HepG2 (cell line): ENCODE results near the gene KRTAP5-9. TPM values are rescaled to one million over a fixed set of nuclear protein-coding genes. Genes with fewer than 3 reads are reported as not detected.

Experiments used
- DMAP1 ChIP-seq: IDR thresholded peaks from 2 replicates; pipeline ENCODE4 v1.6.1; 2016
- FOXJ3 ChIP-seq: sonication (generic); formaldehyde crosslinking; IDR thresholded peaks from 2 replicates; pipeline ENCODE4 v1.4.0; 2020; ENCODE audit warnings: missing genetic modification reagents, mild to moderate bottlenecking, borderline replicate concordance
- FOXO1 ChIP-seq: sonication (generic); formaldehyde crosslinking; IDR thresholded peaks from 2 replicates; pipeline ENCODE4 v1.4.0; 2020; ENCODE audit warnings: missing genetic modification reagents
- GATA4 ChIP-seq: sonication (generic); IDR thresholded peaks from 2 replicates; pipeline ENCODE4 v1.6.1; 2016; ENCODE audit warnings: antibody characterized with exemption, low read depth, borderline replicate concordance
- IRF2 ChIP-seq: IDR thresholded peaks from 2 replicates; pipeline ENCODE4 v1.6.1; 2018; ENCODE audit warnings: missing genetic modification reagents, missing compliant biosample characterization
- PHF21A ChIP-seq: sonication (generic); formaldehyde crosslinking; IDR thresholded peaks from 2 replicates; pipeline ENCODE4 v1.5.0; 2020; ENCODE audit warnings: mild to moderate bottlenecking, missing genetic modification reagents
- RARA ChIP-seq: IDR thresholded peaks from 2 replicates; pipeline ENCODE4 v1.6.1; 2016; ENCODE audit warnings: missing genetic modification reagents, missing compliant biosample characterization
- RBFOX2 ChIP-seq: fragments of 200-400 bp; formaldehyde crosslinking; IDR thresholded peaks from 2 replicates; pipeline ENCODE4 v1.6.1; 2017; ENCODE audit warnings: low read depth, mild to moderate bottlenecking, low read length
- TEAD3 ChIP-seq: optimal IDR thresholded peaks from 2 replicates; pipeline ENCODE3; 2016; ENCODE audit warnings: borderline replicate concordance
- YY1 ChIP-seq: IDR thresholded peaks from 2 replicates; pipeline ENCODE4 v1.6.1; 2011; ENCODE audit warnings: low read length, low read depth, moderate library complexity, mild to moderate bottlenecking; ENCODE audit not compliant: insufficient read depth, insufficient replicate concordance
- ZKSCAN5 ChIP-seq: sonication (generic); formaldehyde crosslinking; IDR thresholded peaks from 2 replicates; pipeline ENCODE4 v1.5.1; 2020; ENCODE audit warnings: mild to moderate bottlenecking, missing genetic modification reagents
- ZNF510 ChIP-seq: sonication (generic); formaldehyde crosslinking; IDR thresholded peaks from 2 replicates; pipeline ENCODE4 v1.4.0; 2020; ENCODE audit warnings: low read depth, mild to moderate bottlenecking, missing genetic modification reagents
- ZNF543 ChIP-seq: sonication (generic); formaldehyde crosslinking; IDR thresholded peaks from 2 replicates; pipeline ENCODE4 v1.4.0; 2020; ENCODE audit warnings: mild to moderate bottlenecking, missing genetic modification reagents
- polyA plus RNA-seq, 8 experiments: library from polyadenylated mRNA; depleted of rRNA in 3 of 8; stranded (reverse) in 7 of 8; unstranded in 1 of 8; fragments of >200 nt; fragmentation: Illumina TruSeq in 4 of 8; extraction: Trizol in 4 of 8; gene quantifications; 2 replicates each; pipeline versions ENCODE4 v1.2.1 to v1.2.3, GENCODE V29; 2011 to 2016; ENCODE audit warnings: low read depth in 4 of 8, missing spikeins in 1 of 8, mixed read lengths in 1 of 8; ENCODE audit not compliant: insufficient read depth in 1 of 8
- total RNA-seq, 5 experiments: library from RNA; depleted of rRNA; stranded (reverse); fragments of >200 nt; fragmentation: Illumina TruSeq; extraction: Trizol; gene quantifications; 2 replicates each; pipeline ENCODE4 v1.2.3, GENCODE V29; 2016; ENCODE audit warnings: low read depth in 1 of 5
- TF ChIP-seq, protein P1 (sequence below): sonication (generic); formaldehyde crosslinking; IDR thresholded peaks from 2 replicates; pipeline ENCODE4 v1.5.1; 2020; ENCODE audit warnings: mild to moderate bottlenecking, missing genetic modification reagents, moderate library complexity
- TF ChIP-seq, protein P2 (sequence below): sonication (generic); formaldehyde crosslinking; IDR thresholded peaks from 2 replicates; pipeline ENCODE4 v1.4.0; 2020; ENCODE audit warnings: missing genetic modification reagents, mild to moderate bottlenecking, borderline replicate concordance
- TF ChIP-seq, protein P3 (sequence below): sonication (generic); formaldehyde crosslinking; IDR thresholded peaks from 2 replicates; pipeline ENCODE4 v1.4.0; 2020; ENCODE audit warnings: missing genetic modification reagents
- TF ChIP-seq, protein P4 (sequence below): IDR thresholded peaks from 2 replicates; pipeline ENCODE4 v1.6.1; 2016; ENCODE audit warnings: mild to moderate bottlenecking

KRTAP5-9 gene
- total and polyA plus RNA-seq, 2 of the 13 experiments (the other 11 are each of a cell fraction or from before 2014, with no cell fraction given): 0.09 TPM; not detected in 1

DNA sequence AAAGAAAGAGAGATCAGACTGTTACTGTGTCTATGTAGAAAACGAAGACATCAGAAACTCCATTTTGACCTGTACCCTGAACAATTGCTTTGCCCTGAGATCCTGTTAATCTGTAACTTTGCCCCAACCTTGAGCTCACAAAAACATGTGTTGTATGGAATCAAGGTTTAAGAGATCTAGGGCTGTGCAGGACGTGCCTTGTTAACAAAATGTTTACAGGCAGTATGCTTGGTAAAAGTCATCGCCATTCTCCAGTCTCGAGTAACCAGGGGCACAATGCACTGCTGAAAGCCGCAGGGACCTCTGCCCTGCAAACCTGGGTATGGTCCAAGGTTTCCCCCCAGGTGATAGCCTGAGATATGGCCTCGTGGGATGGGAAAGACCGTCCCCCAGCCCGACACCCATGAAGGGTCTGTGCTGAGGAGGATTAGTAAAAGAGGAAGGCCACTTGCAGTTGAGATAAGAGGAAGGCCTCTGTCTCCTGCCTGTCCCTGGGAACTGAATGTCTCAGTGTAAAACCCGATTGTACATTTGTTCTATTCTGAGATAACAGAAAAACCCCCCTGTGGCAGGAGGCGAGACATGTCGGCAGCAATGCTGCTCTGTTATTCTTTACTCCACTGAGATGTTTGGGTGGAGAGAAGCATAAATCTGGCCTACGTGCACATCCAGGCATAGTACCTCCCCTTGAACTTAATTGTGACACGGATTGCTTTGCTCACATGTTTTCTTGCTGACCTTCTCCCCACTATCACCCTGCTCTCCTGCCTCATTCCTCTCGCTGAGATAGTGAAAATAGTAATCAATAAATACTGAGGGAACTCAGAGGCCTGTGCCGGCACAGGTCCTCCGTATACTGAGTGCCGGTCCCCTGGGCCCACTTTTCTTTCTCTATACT is 13.3 kb upstream of the KRTAP5-9 start (continued):
- TF ChIP-seq, protein P1, sequence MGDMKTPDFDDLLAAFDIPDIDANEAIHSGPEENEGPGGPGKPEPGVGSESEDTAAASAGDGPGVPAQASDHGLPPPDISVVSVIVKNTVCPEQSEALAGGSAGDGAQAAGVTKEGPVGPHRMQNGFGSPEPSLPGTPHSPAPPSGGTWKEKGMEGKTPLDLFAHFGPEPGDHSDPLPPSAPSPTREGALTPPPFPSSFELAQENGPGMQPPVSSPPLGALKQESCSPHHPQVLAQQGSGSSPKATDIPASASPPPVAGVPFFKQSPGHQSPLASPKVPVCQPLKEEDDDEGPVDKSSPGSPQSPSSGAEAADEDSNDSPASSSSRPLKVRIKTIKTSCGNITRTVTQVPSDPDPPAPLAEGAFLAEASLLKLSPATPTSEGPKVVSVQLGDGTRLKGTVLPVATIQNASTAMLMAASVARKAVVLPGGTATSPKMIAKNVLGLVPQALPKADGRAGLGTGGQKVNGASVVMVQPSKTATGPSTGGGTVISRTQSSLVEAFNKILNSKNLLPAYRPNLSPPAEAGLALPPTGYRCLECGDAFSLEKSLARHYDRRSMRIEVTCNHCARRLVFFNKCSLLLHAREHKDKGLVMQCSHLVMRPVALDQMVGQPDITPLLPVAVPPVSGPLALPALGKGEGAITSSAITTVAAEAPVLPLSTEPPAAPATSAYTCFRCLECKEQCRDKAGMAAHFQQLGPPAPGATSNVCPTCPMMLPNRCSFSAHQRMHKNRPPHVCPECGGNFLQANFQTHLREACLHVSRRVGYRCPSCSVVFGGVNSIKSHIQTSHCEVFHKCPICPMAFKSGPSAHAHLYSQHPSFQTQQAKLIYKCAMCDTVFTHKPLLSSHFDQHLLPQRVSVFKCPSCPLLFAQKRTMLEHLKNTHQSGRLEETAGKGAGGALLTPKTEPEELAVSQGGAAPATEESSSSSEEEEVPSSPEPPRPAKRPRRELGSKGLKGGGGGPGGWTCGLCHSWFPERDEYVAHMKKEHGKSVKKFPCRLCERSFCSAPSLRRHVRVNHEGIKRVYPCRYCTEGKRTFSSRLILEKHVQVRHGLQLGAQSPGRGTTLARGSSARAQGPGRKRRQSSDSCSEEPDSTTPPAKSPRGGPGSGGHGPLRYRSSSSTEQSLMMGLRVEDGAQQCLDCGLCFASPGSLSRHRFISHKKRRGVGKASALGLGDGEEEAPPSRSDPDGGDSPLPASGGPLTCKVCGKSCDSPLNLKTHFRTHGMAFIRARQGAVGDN: peak; percentile 72
- TF ChIP-seq FOXJ3 (CRISPR knock-in tag): peak; percentile 47; the same call in 1 of the 2 replicates
- TF ChIP-seq YY1: peak; percentile 20
- TF ChIP-seq IRF2 (CRISPR knock-in tag): peak; percentile 29; the same call in 1 of the 2 replicates
- peak; percentile 92 for TF ChIP-seq ZKSCAN5 (CRISPR knock-in tag)
- TF ChIP-seq, protein P2, sequence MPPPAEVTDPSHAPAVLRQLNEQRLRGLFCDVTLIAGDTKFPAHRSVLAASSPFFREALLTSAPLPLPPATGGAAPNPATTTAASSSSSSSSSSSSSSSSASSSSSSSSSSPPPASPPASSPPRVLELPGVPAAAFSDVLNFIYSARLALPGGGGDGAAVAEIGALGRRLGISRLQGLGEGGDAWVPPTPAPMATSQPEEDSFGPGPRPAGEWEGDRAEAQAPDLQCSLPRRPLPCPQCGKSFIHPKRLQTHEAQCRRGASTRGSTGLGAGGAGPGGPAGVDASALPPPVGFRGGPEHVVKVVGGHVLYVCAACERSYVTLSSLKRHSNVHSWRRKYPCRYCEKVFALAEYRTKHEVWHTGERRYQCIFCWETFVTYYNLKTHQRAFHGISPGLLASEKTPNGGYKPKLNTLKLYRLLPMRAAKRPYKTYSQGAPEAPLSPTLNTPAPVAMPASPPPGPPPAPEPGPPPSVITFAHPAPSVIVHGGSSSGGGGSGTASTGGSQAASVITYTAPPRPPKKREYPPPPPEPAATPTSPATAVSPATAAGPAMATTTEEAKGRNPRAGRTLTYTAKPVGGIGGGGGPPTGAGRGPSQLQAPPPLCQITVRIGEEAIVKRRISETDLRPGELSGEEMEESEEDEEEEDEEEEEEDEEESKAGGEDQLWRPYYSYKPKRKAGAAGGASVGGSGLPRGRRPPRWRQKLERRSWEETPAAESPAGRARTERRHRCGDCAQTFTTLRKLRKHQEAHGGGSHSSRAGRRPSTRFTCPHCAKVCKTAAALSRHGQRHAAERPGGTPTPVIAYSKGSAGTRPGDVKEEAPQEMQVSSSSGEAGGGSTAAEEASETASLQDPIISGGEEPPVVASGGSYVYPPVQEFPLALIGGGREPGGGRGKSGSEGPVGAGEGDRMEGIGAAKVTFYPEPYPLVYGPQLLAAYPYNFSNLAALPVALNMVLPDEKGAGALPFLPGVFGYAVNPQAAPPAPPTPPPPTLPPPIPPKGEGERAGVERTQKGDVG (CRISPR knock-in tag): 0 out of 2 replicates have a peak, but pooled peaks have one; percentile 25
- peak; percentile 49 for TF ChIP-seq DMAP1 (CRISPR knock-in tag)
- 0 out of 2 replicates have a peak, but pooled peaks have one; percentile 37 for TF ChIP-seq RBFOX2
- peak; percentile 77 for TF ChIP-seq TEAD3 (CRISPR knock-in tag)
- TF ChIP-seq GATA4: peak; percentile 41; the same call in 1 of the 2 replicates
- 0 out of 2 replicates have a peak, but pooled peaks have one; percentile 4 for TF ChIP-seq ZNF510 (CRISPR knock-in tag)
- TF ChIP-seq RARA: peak; percentile 86
- TF ChIP-seq, protein P3, sequence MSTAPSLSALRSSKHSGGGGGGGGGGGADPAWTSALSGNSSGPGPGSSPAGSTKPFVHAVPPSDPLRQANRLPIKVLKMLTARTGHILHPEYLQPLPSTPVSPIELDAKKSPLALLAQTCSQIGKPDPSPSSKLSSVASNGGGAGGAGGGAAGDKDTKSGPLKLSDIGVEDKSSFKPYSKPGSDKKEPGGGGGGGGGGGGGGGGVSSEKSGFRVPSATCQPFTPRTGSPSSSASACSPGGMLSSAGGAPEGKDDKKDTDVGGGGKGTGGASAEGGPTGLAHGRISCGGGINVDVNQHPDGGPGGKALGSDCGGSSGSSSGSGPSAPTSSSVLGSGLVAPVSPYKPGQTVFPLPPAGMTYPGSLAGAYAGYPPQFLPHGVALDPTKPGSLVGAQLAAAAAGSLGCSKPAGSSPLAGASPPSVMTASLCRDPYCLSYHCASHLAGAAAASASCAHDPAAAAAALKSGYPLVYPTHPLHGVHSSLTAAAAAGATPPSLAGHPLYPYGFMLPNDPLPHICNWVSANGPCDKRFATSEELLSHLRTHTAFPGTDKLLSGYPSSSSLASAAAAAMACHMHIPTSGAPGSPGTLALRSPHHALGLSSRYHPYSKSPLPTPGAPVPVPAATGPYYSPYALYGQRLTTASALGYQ (CRISPR knock-in tag): peak; percentile 68; the same call in 1 of the 2 replicates
- TF ChIP-seq ZNF543 (CRISPR knock-in tag): 0 out of 2 replicates have a peak, but pooled peaks have one; percentile 30
- TF ChIP-seq FOXO1: peak; percentile 80; the same call in 1 of the 2 replicates
- TF ChIP-seq, protein P4, sequence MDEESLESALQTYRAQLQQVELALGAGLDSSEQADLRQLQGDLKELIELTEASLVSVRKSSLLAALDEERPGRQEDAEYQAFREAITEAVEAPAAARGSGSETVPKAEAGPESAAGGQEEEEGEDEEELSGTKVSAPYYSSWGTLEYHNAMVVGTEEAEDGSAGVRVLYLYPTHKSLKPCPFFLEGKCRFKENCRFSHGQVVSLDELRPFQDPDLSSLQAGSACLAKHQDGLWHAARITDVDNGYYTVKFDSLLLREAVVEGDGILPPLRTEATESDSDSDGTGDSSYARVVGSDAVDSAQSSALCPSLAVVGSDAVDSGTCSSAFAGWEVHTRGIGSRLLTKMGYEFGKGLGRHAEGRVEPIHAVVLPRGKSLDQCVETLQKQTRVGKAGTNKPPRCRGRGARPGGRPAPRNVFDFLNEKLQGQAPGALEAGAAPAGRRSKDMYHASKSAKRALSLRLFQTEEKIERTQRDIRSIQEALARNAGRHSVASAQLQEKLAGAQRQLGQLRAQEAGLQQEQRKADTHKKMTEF (CRISPR knock-in tag): peak; percentile 61; the same call in 1 of the 2 replicates
- peak; percentile 69; the same call in 1 of the 2 replicates for TF ChIP-seq PHF21A (CRISPR knock-in tag)
